ENCODE results near the gene PTTG1IP.

The PTTG1IP gene

GRCh38 chr21:44898011-44898488 lies 24.6 kb upstream of the PTTG1IP start:
- TF ChIP-seq, protein P1, sequence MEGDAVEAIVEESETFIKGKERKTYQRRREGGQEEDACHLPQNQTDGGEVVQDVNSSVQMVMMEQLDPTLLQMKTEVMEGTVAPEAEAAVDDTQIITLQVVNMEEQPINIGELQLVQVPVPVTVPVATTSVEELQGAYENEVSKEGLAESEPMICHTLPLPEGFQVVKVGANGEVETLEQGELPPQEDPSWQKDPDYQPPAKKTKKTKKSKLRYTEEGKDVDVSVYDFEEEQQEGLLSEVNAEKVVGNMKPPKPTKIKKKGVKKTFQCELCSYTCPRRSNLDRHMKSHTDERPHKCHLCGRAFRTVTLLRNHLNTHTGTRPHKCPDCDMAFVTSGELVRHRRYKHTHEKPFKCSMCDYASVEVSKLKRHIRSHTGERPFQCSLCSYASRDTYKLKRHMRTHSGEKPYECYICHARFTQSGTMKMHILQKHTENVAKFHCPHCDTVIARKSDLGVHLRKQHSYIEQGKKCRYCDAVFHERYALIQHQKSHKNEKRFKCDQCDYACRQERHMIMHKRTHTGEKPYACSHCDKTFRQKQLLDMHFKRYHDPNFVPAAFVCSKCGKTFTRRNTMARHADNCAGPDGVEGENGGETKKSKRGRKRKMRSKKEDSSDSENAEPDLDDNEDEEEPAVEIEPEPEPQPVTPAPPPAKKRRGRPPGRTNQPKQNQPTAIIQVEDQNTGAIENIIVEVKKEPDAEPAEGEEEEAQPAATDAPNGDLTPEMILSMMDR (IDR thresholded peaks at IDR 0.05; ENCODE audit: low read length), result no peak
- TF ChIP-seq EZH2 (IDR thresholded peaks at IDR 0.05; ENCODE audit: borderline replicate concordance, low read length), result no peak
- Histone ChIP-seq H3F3A (ENCODE audit: insufficient read depth, low read length) (no peaks in the 10 kb centered on the region), H3K36me3 (ENCODE audit: insufficient read depth, low read length) (no peaks in the 10 kb centered on the region), H3K79me2 (ENCODE audit: insufficient read depth, low read length) (no peaks in the 10 kb centered on the region), H4K20me1 (ENCODE audit: insufficient read depth, low read length) (no peaks in the 10 kb centered on the region), H3K27ac (ENCODE audit: low read depth, low read length, poor library complexity, severe bottlenecking) (no peak overlapping the region), H3K4me3 (ENCODE audit: low read depth, low read length, poor library complexity, severe bottlenecking) (no peak overlapping the region), H3K9me3 (ENCODE audit: low read length) (no peaks in the 10 kb centered on the region), H3K27me3 (ENCODE audit: insufficient read depth, low read length) (peaks cover 5% of the 10 kb centered on the region), H2AFZ (ENCODE audit: low read length) (no peak overlapping the region), H3K9ac (ENCODE audit: low read length) (no peak overlapping the region), H3K9me2 (ENCODE audit: low read depth, low read length) (no peaks in the 10 kb centered on the region), H3K4me1 (ENCODE audit: insufficient read depth, low read length, severe bottlenecking) (no peaks in the 10 kb centered on the region), H3K4me2 (ENCODE audit: low read length) (no peak overlapping the region)

GRCh38 chr21:44897326-44898010 lies 24.0 kb upstream of the PTTG1IP start:
- Histone ChIP-seq H3K4me1 (ENCODE audit: insufficient read depth, low read length, severe bottlenecking) (no peaks in the 10 kb centered on the region), H3K4me2 (ENCODE audit: low read length) (no peak overlapping the region), H2AFZ (ENCODE audit: low read length) (no peak overlapping the region), H3K9me2 (ENCODE audit: low read depth, low read length) (no peaks in the 10 kb centered on the region), H3K9me3 (ENCODE audit: low read length) (no peaks in the 10 kb centered on the region), H3K4me3 (ENCODE audit: low read depth, low read length, poor library complexity, severe bottlenecking) (no peak overlapping the region), H3K36me3 (ENCODE audit: insufficient read depth, low read length) (no peaks in the 10 kb centered on the region), H3K79me2 (ENCODE audit: insufficient read depth, low read length) (no peaks in the 10 kb centered on the region), H3K9ac (ENCODE audit: low read length) (no peak overlapping the region), H3F3A (ENCODE audit: insufficient read depth, low read length) (no peaks in the 10 kb centered on the region), H3K27ac (ENCODE audit: low read depth, low read length, poor library complexity, severe bottlenecking) (no peak overlapping the region), H3K27me3 (ENCODE audit: insufficient read depth, low read length) (peaks cover 5% of the 10 kb centered on the region), H4K20me1 (ENCODE audit: insufficient read depth, low read length) (no peaks in the 10 kb centered on the region)
- TF ChIP-seq, protein P1 (IDR thresholded peaks at IDR 0.05; ENCODE audit: low read length), result no peak
- no peak for TF ChIP-seq EZH2 (IDR thresholded peaks at IDR 0.05; ENCODE audit: borderline replicate concordance, low read length)

DNA sequence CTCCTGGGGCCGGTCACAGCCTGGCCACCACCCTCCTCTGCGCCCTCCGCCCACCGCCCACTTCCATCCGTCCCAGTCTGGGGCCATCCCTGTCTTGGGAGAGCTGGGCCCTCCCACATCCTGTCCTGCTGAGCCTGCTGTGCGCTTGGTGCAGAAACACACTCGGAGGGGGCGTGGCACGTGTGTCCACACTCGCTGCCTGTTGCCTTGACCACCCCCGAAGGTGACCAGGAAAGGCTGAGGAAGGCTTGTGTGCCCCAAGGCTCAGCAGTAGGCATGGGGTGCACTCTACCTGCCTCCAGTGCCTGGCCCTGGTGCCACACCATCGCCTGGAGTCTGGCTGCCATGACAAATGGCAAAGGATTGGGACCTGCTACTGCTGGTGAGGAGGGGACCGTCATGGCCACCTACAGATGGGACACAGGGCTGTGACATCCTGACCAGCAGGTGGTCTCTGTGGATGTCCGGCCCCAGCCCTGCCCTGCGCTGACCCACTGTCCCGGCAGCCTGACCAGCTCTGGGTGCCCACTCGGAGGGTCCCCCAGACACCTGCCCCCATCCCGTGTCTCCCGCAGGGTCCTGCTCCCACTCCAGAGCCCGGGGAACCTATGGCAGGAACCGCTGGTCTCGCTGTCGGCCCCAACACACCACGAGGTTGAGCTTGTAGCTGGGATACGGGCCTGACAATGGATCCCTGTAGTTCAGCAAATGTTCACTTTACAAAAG lies 23.2 kb upstream of the PTTG1IP start:
- no peak for TF ChIP-seq EZH2 (IDR thresholded peaks at IDR 0.05; ENCODE audit: borderline replicate concordance, low read length)
- TF ChIP-seq, protein P1 (IDR thresholded peaks at IDR 0.05; ENCODE audit: low read length), result no peak
- Histone ChIP-seq H3F3A (ENCODE audit: insufficient read depth, low read length) (no peaks in the 10 kb centered on the region), H3K27ac (ENCODE audit: low read depth, low read length, poor library complexity, severe bottlenecking) (no peak overlapping the region), H3K79me2 (ENCODE audit: insufficient read depth, low read length) (no peaks in the 10 kb centered on the region), H4K20me1 (ENCODE audit: insufficient read depth, low read length) (no peaks in the 10 kb centered on the region), H3K4me1 (ENCODE audit: insufficient read depth, low read length, severe bottlenecking) (no peaks in the 10 kb centered on the region), H2AFZ (ENCODE audit: low read length) (no peak overlapping the region), H3K36me3 (ENCODE audit: insufficient read depth, low read length) (no peaks in the 10 kb centered on the region), H3K4me2 (ENCODE audit: low read length) (no peak overlapping the region), H3K9me2 (ENCODE audit: low read depth, low read length) (no peaks in the 10 kb centered on the region), H3K9ac (ENCODE audit: low read length) (no peak overlapping the region), H3K4me3 (ENCODE audit: low read depth, low read length, poor library complexity, severe bottlenecking) (no peak overlapping the region), H3K27me3 (ENCODE audit: insufficient read depth, low read length) (peaks cover 8% of the 10 kb centered on the region), H3K9me3 (ENCODE audit: low read length) (no peaks in the 10 kb centered on the region)

Measured in OCI-LY1 (cell line).